ENCODE results near the gene HMCN2.

DNA sequence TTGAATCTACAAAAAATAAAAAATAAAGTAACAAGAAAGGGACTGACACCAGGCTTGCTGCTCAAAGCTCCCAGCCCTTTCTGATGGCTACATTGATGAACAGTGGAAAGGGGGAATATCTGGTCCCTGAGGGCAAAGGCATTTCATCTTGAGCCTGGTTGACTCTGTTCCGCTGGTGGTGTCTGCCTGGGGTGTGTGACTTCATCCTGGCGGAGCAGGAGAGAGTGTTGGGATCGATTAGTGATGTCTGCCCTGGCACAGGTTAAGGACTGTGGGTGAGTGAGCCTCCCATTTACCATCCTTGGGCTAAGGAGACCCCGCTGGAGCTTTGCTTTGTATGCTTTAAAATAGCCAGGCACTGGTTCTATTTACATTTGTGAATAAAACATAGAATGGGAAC lies 122.3 kb downstream of the HMCN2 start:
- TF ChIP-seq, protein P1, sequence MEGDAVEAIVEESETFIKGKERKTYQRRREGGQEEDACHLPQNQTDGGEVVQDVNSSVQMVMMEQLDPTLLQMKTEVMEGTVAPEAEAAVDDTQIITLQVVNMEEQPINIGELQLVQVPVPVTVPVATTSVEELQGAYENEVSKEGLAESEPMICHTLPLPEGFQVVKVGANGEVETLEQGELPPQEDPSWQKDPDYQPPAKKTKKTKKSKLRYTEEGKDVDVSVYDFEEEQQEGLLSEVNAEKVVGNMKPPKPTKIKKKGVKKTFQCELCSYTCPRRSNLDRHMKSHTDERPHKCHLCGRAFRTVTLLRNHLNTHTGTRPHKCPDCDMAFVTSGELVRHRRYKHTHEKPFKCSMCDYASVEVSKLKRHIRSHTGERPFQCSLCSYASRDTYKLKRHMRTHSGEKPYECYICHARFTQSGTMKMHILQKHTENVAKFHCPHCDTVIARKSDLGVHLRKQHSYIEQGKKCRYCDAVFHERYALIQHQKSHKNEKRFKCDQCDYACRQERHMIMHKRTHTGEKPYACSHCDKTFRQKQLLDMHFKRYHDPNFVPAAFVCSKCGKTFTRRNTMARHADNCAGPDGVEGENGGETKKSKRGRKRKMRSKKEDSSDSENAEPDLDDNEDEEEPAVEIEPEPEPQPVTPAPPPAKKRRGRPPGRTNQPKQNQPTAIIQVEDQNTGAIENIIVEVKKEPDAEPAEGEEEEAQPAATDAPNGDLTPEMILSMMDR (IDR thresholded peaks at IDR 0.05) = no peak
- no peak for TF ChIP-seq POLR2A (IDR thresholded peaks at IDR 0.05)

Measured in right lobe of liver (tissue), 4 donors.